K562 (cell line): Measurements from ENCODE around the gene SDCCAG8. TPM values are rescaled to one million over a fixed set of nuclear protein-coding genes. Genes with fewer than 3 reads are reported as not detected.

ENCODE experiments used
- ATAC-seq: fragments of 200-7000 bp; cut with Tn5 transposase; 3 replicates; pipeline ENCODE4 v1.9.1; 2020; ENCODE audit warnings: moderate library complexity
- BruUV-seq: library from RNA; stranded (reverse); fragments of 400-500 nt; replicated peaks from 2 replicates; lab custom pipeline; 2021; lab: Mats Ljungman, UMichigan
- CTCF ChIA-PET: fragments of 300-600 bp; formaldehyde crosslinking; extraction: SDS; loops from one replicate; lab custom pipeline; 2021; ENCODE audit warnings: low intra/inter-chr PET ratio; lab: Yijun Ruan, JAX
- POLR2A ChIA-PET: fragments of 300-600, 350-650 bp; sonication (Branson Sonifier 250); formaldehyde crosslinking; extraction: SDS; loops from one replicate; lab custom pipeline; 2021; ENCODE audit warnings: antibody characterized with exemption, inconsistent platforms; lab: Yijun Ruan, JAX
- DNase-seq, 4 experiments: peaks; one replicate each; pipeline versions ENCODE4 v3.0.0 to v3.0.0-alpha.2; 2011 to 2018; ENCODE audit warnings: low spot score in 3 of 4, mixed read lengths in 3 of 4; ENCODE audit errors: extremely low read depth in 1 of 4
- FAIRE-seq: peaks from 2 replicates; lab custom pipeline; 2011; peaks lifted over from hg19 to GRCh38; lab: Jason Lieb, UNC
- H2AFZ ChIP-seq: 2 replicates; pipeline ENCODE4 v1.6.0; 2011; ENCODE audit warnings: low read depth, low read length, control low read depth, inconsistent platforms
- H3K27ac ChIP-seq: fragments of 200-600 bp; 3 replicates; pipeline ENCODE4 v1.8.0; 2011; ENCODE audit warnings: low read depth, mild to moderate bottlenecking, control low read depth, inconsistent platforms, low read length, moderate library complexity, mixed read lengths; ENCODE audit errors: extremely low read depth
- H3K27me3 ChIP-seq, 2 experiments: fragments of 300-600 bp in 1 of 2; 2 replicates in 1 of 2; 3 replicates in 1 of 2; pipeline versions ENCODE4 v1.6.0 to v1.8.0; 2011; ENCODE audit warnings: inconsistent platforms in 2 of 2, low read length in 2 of 2, mild to moderate bottlenecking in 1 of 2, mixed read lengths in 1 of 2, moderate library complexity in 1 of 2; ENCODE audit not compliant: control insufficient read depth in 2 of 2, insufficient read depth in 2 of 2
- H3K36me3 ChIP-seq: fragments of 300-600 bp; 3 replicates; pipeline ENCODE4 v1.8.0; 2011; ENCODE audit warnings: mild to moderate bottlenecking, low read length, inconsistent platforms; ENCODE audit not compliant: control insufficient read depth, insufficient read depth
- H3K4me1 ChIP-seq, 2 experiments: fragments of 200-600 bp in 1 of 2; replicated peaks in 1 of 2; 2 replicates in 1 of 2; 3 replicates in 1 of 2; pipeline versions ENCODE4 v1.5.1 to v1.8.0; 2011; ENCODE audit warnings: inconsistent platforms in 2 of 2, low read length in 2 of 2, mild to moderate bottlenecking in 1 of 2, mixed read lengths in 1 of 2, moderate library complexity in 1 of 2; ENCODE audit not compliant: control insufficient read depth in 2 of 2, insufficient read depth in 2 of 2
- H3K4me2 ChIP-seq: 2 replicates; pipeline ENCODE4 v1.6.1; 2011; ENCODE audit warnings: low read length, control low read depth, inconsistent platforms, mixed read lengths; ENCODE audit not compliant: insufficient read depth
- H3K4me3 ChIP-seq: fragments of 200-600 bp; sonication (generic), shearing (Covaris generic); 2 replicates; pipeline ENCODE4 v1.5.1; 2016; ENCODE audit warnings: control low read depth, inconsistent platforms
- H3K79me2 ChIP-seq: fragments of 200-600 bp; 3 replicates; pipeline ENCODE4 v1.8.0; 2011; ENCODE audit warnings: low read length, inconsistent platforms; ENCODE audit not compliant: control insufficient read depth, insufficient read depth
- H3K9ac ChIP-seq, 2 experiments: 2 replicates each; pipeline versions ENCODE4 v1.6.0 to v1.6.1; 2011; ENCODE audit warnings: low read depth in 2 of 2, low read length in 2 of 2, control low read depth in 1 of 2, inconsistent platforms in 1 of 2, mild to moderate bottlenecking in 1 of 2, mixed read lengths in 1 of 2; ENCODE audit not compliant: insufficient read depth in 1 of 2
- H3K9me1 ChIP-seq: one replicate; pipeline ENCODE4 v1.6.0; 2011; ENCODE audit warnings: inconsistent platforms, mild to moderate bottlenecking, low read length, moderate library complexity; ENCODE audit not compliant: control insufficient read depth, insufficient read depth
- H3K9me3 ChIP-seq: replicated peaks from 2 replicates; pipeline ENCODE4 v1.5.1; 2011; ENCODE audit warnings: low read depth, low read length, inconsistent platforms; ENCODE audit not compliant: control insufficient read depth, insufficient read depth
- H4K20me1 ChIP-seq: replicated peaks from 2 replicates; pipeline ENCODE4 v1.6.1; 2011; ENCODE audit warnings: low read length, inconsistent platforms, mixed read lengths; ENCODE audit not compliant: control insufficient read depth, insufficient read depth
- CBFB ChIP-seq: sonication (generic); formaldehyde crosslinking; IDR thresholded peaks from 2 replicates; pipeline ENCODE4 v1.4.0; 2020; ENCODE audit warnings: mild to moderate bottlenecking, missing genetic modification reagents
- CXXC5 ChIP-seq: fragments of 250-450 bp; sonication (Bioruptor Pico); IDR thresholded peaks from 2 replicates; pipeline ENCODE4 v1.8.0; 2022; ENCODE audit warnings: inconsistent platforms, mild to moderate bottlenecking, moderate library complexity
- FIP1L1 ChIP-seq: fragments of 200-400 bp; formaldehyde crosslinking; IDR thresholded peaks from 2 replicates; pipeline ENCODE4 v1.6.1; 2018; ENCODE audit warnings: mild to moderate bottlenecking, low read depth, low read length; ENCODE audit not compliant: poor library complexity, severe bottlenecking
- HLTF ChIP-seq: fragments of 450-650 bp; IDR thresholded peaks from 2 replicates; pipeline ENCODE4 v1.6.1; 2016
- HNRNPK ChIP-seq: fragments of 200-400 bp; formaldehyde crosslinking; IDR thresholded peaks from one replicate; pipeline ENCODE4 v1.6.1; 2018; ENCODE audit warnings: mild to moderate bottlenecking, low read depth, low read length; ENCODE audit not compliant: poor library complexity, severe bottlenecking
- IFI16 ChIP-seq: fragments of 250-450 bp; sonication (Bioruptor Pico); IDR thresholded peaks from 2 replicates; pipeline ENCODE4 v2.1.2; 2022; ENCODE audit warnings: mild to moderate bottlenecking, inconsistent platforms
- NR3C1 ChIP-seq: sonication (generic); formaldehyde crosslinking; IDR thresholded peaks from 2 replicates; pipeline ENCODE4 v1.8.1; 2022; ENCODE audit warnings: missing genetic modification reagents
- PHB2 ChIP-seq: fragments of 450-650 bp; IDR thresholded peaks from 2 replicates; pipeline ENCODE4 v1.6.1; 2017; ENCODE audit warnings: low read depth
- POLR2AphosphoS5 ChIP-seq: IDR thresholded peaks from 2 replicates; pipeline ENCODE4 v1.6.1; 2011; ENCODE audit warnings: mild to moderate bottlenecking, low read depth, low read length, moderate library complexity; ENCODE audit not compliant: control insufficient read depth, insufficient read depth
- POLR2B ChIP-seq: fragments of 450-650 bp; IDR thresholded peaks from 2 replicates; pipeline ENCODE4 v1.6.1; 2018; ENCODE audit warnings: low read depth; ENCODE audit not compliant: partially characterized antibody
- POLR2G ChIP-seq: fragments of 200-400 bp; formaldehyde crosslinking; IDR thresholded peaks from 2 replicates; pipeline ENCODE4 v1.6.1; 2017; ENCODE audit warnings: low read depth, mild to moderate bottlenecking, antibody characterized with exemption, low read length, moderate library complexity
- RAD51 ChIP-seq: fragments of 450-650 bp; IDR thresholded peaks from 2 replicates; pipeline ENCODE4 v1.7.1; 2016; ENCODE audit warnings: low read depth, mild to moderate bottlenecking, borderline replicate concordance
- ZEB2 ChIP-seq: fragments of 450-650 bp; IDR thresholded peaks from 2 replicates; pipeline ENCODE4 v1.6.1; 2016
- ZNF175 ChIP-seq: fragments of 200-800 bp; sonication (Bioruptor generic); IDR thresholded peaks from 2 replicates; pipeline ENCODE4 v1.6.1; 2016; ENCODE audit warnings: low read depth, mild to moderate bottlenecking, missing genetic modification characterization, missing compliant biosample characterization
- WGBS: fragments of 100-300 bp; shearing (Covaris generic); methylation state at CpG from one replicate; pipeline ENCODE4 v1.1.6; 2016; ENCODE audit warnings: low coverage, mixed read lengths; ENCODE audit not compliant: insufficient coverage; ENCODE audit errors: missing lambda C conversion rate; 5-methylcytosine and 5-hydroxymethylcytosine counted together
- in situ Hi-C: fragments of 300-500 bp; cut with MboI; formaldehyde crosslinking; loops from 4 replicates; pipeline ENCODE4 v1.15.0; 2018; ENCODE audit warnings: inconsistent platforms, mixed read lengths
- intact Hi-C: fragments of 100-400 bp; cut with micrococcal nuclease; formaldehyde crosslinking; loops from 2 replicates; pipeline ENCODE4 v1.14.2; 2022
- polyA plus RNA-seq, 8 experiments: library from polyadenylated mRNA; depleted of rRNA in 4 of 8; stranded (reverse) in 5 of 8; unstranded in 3 of 8; fragments of >200 nt; fragmentation: Nextera tagmentation in 2 of 8; fragmentation: Illumina TruSeq in 1 of 8; extraction: Ambion mirVana in 2 of 8; extraction: Trizol in 1 of 8; gene quantifications; 2 replicates each; pipeline versions ENCODE4 v1.2.1 to v1.2.3, GENCODE V29; 2011 to 2014; ENCODE audit warnings: inconsistent platforms in 1 of 8, missing spikeins in 1 of 8
- total RNA-seq, 7 experiments: library from RNA; depleted of rRNA in 6 of 7; stranded (reverse); fragments of >200 nt in 6 of 7; fragmentation: Illumina TruSeq in 2 of 7; extraction: Trizol in 2 of 7; gene quantifications; 2 replicates each; pipeline versions ENCODE4 v1.2.1 to v1.2.3, GENCODE V29; 2011 to 2021; ENCODE audit warnings: low replicate concordance in 1 of 7
- TF ChIP-seq, protein P1 (sequence below): fragments of 450-650 bp; IDR thresholded peaks from 2 replicates; pipeline ENCODE4 v1.6.1; 2016; ENCODE audit warnings: low read depth, mild to moderate bottlenecking, moderate library complexity
- TF ChIP-seq, protein P2 (sequence below): fragments of 250-450 bp; sonication (Bioruptor Pico); IDR thresholded peaks from 2 replicates; pipeline ENCODE4 v1.4.0; 2020

SDCCAG8 gene
- total and polyA plus RNA-seq, 9 of the 15 experiments (the other 6 are each of a cell fraction or from before 2014, with no cell fraction given), result 17.9 to 36.7 (median 25.4) TPM

DNA sequence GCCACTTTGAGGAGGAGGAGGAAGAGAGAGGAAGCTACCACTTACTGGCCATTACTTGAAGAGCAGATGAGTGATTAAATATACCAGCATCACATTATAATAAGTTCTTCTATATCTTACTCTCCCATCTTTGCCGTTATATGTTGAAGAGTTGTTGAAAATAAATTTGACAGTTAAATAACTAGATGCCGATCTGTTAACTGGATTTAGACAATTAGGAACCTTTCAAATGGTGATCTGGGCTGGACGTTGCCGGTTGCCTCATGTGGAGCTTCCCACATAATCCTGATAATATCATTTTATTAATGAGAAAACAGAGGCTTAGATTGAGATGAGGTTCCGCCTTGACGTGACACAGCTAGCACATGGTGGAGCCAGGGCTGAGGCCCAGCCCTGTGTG, 147.0 kb downstream of the SDCCAG8 start:
- no peak overlapping the region for H3K4me3 ChIP-seq
- no peaks in the 10 kb centered on the region for H3K27me3 ChIP-seq
- BruUV-seq, result no TSS peak
- no peaks in the 10 kb centered on the region; a peak in 2 of 5 replicates for H3K4me1 ChIP-seq
- no peaks in the 10 kb centered on the region for H3K9me1 ChIP-seq
- H3K27ac ChIP-seq, result no peak overlapping the region
- 75% methylated on average over 6 of the region's 6 CpGs for WGBS
- ChIA-PET POLR2A (no interaction called here), CTCF (interaction anchor here (0.6 kb wide), 1 partner anchor 12 kb away, joined by 3 read pairs; no protein-coding TSS in a partner anchor)
- ATAC-seq (no peak), DNase-seq (no peak), FAIRE-seq (no peak)
- H2AFZ ChIP-seq, result no peak overlapping the region
- intact Hi-C loops, result no loop called here
- no peaks in the 10 kb centered on the region for H3K36me3 ChIP-seq
- no peaks in the 10 kb centered on the region for H3K79me2 ChIP-seq
- H3K9ac ChIP-seq, result no peak overlapping the region
- in situ Hi-C loops, result no loop called here
- no peak overlapping the region for H3K4me2 ChIP-seq
- TF ChIP-seq RAD51 (no peak), POLR2G (no peak), ZEB2 (no peak), NR3C1 (CRISPR knock-in tag) (no peak), CBFB (CRISPR knock-in tag) (no peak), IFI16 (no peak), HNRNPK (no peak), CXXC5 (CRISPR knock-in tag) (no peak), HLTF (no peak), POLR2B (no peak), PHB2 (no peak), ZNF175 (CRISPR knock-in tag) (no peak), POLR2AphosphoS5 (no peak), FIP1L1 (no peak)
- TF ChIP-seq, protein P1, sequence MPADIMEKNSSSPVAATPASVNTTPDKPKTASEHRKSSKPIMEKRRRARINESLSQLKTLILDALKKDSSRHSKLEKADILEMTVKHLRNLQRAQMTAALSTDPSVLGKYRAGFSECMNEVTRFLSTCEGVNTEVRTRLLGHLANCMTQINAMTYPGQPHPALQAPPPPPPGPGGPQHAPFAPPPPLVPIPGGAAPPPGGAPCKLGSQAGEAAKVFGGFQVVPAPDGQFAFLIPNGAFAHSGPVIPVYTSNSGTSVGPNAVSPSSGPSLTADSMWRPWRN, result no peak
- TF ChIP-seq, protein P2, sequence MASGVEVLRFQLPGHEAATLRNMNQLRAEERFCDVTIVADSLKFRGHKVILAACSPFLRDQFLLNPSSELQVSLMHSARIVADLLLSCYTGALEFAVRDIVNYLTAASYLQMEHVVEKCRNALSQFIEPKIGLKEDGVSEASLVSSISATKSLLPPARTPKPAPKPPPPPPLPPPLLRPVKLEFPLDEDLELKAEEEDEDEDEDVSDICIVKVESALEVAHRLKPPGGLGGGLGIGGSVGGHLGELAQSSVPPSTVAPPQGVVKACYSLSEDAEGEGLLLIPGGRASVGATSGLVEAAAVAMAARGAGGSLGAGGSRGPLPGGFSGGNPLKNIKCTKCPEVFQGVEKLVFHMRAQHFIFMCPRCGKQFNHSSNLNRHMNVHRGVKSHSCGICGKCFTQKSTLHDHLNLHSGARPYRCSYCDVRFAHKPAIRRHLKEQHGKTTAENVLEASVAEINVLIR (CRISPR knock-in tag), result no peak
- TF ChIP-seq, all 486 proteins: peak for 0
- Histone ChIP-seq H4K20me1 (no peaks in the 10 kb centered on the region), H3K9me3 (no peaks in the 10 kb centered on the region)
